ENCODE results near the gene CCT7.

CCT7 gene

GRCh38 chr2:73210019-73210418 lies 24.1 kb upstream of the CCT7 start:
- DNase-seq (ENCODE audit: insufficient read length, low spot score) (no peak), FAIRE-seq (no peak)
- TF ChIP-seq POLR2AphosphoS5 (IDR thresholded peaks at IDR 0.05; ENCODE audit: low read depth, low read length) (no peak), SPI1 (IDR thresholded peaks at IDR 0.05; ENCODE audit: low read depth, low read length) (no peak), PAX5 (IDR thresholded peaks at IDR 0.05; ENCODE audit: insufficient read depth, low read length, severe bottlenecking) (no peak), POLR2A (IDR thresholded peaks at IDR 0.05; ENCODE audit: low read depth, low read length) (no peak), POU2F2 (IDR thresholded peaks at IDR 0.05; ENCODE audit: low read depth, low read length) (no peak), TAF1 (IDR thresholded peaks at IDR 0.05; ENCODE audit: low read depth, low read length) (no peak)

GRCh38 chr2:73210696-73211095 lies 23.4 kb upstream of the CCT7 start:
- FAIRE-seq = no peak
- DNase-seq (ENCODE audit: insufficient read length, low spot score) = no peak
- TF ChIP-seq POLR2A (IDR thresholded peaks at IDR 0.05; ENCODE audit: low read depth, low read length) (no peak), SPI1 (IDR thresholded peaks at IDR 0.05; ENCODE audit: low read depth, low read length) (no peak), POLR2AphosphoS5 (IDR thresholded peaks at IDR 0.05; ENCODE audit: low read depth, low read length) (no peak), TAF1 (IDR thresholded peaks at IDR 0.05; ENCODE audit: low read depth, low read length) (no peak), POU2F2 (IDR thresholded peaks at IDR 0.05; ENCODE audit: low read depth, low read length) (no peak), PAX5 (IDR thresholded peaks at IDR 0.05; ENCODE audit: insufficient read depth, low read length, severe bottlenecking) (no peak)

- FAIRE-seq (no peak), DNase-seq (ENCODE audit: insufficient read length, low spot score) (no peak)
- TF ChIP-seq POU2F2 (IDR thresholded peaks at IDR 0.05; ENCODE audit: low read depth, low read length) = no peak
- no peak for TF ChIP-seq POLR2A (IDR thresholded peaks at IDR 0.05; ENCODE audit: low read depth, low read length)
- TF ChIP-seq SPI1 (IDR thresholded peaks at IDR 0.05; ENCODE audit: low read depth, low read length) = no peak
- TF ChIP-seq PAX5 (IDR thresholded peaks at IDR 0.05; ENCODE audit: insufficient read depth, low read length, severe bottlenecking) = no peak
- TF ChIP-seq TAF1 (IDR thresholded peaks at IDR 0.05; ENCODE audit: low read depth, low read length) = no peak
- no peak for TF ChIP-seq POLR2AphosphoS5 (IDR thresholded peaks at IDR 0.05; ENCODE audit: low read depth, low read length)
These were observed 22.0 kb upstream of the CCT7 start for GRCh38 chr2:73212098-73212447.

GRCh38 chr2:73212448-73213176 lies 21.5 kb upstream of the CCT7 start:
- DNase-seq (ENCODE audit: insufficient read length, low spot score) = peak; percentile 72
- FAIRE-seq = peak; percentile 85

GRCh38 chr2:73214120-73215035 lies 19.7 kb upstream of the CCT7 start, which contains the start of gene SMYD5:
Gene SMYD5 (plus strand): TSS chr2:73214245. CDS start chr2:73214267, 22 bp downstream.
- peak; percentile 89 for DNase-seq (ENCODE audit: insufficient read length, low spot score)
- FAIRE-seq = peak; percentile 94
- no peak for TF ChIP-seq PAX5 (IDR thresholded peaks at IDR 0.05; ENCODE audit: insufficient read depth, low read length, severe bottlenecking)
- TF ChIP-seq TAF1 (IDR thresholded peaks at IDR 0.05; ENCODE audit: low read depth, low read length) = peak; percentile 79
- no peak for TF ChIP-seq SPI1 (IDR thresholded peaks at IDR 0.05; ENCODE audit: low read depth, low read length)
- TF ChIP-seq POLR2A (IDR thresholded peaks at IDR 0.05; ENCODE audit: low read depth, low read length) = peak; percentile 64; the same call in 1 of the 2 replicates
- no peak for TF ChIP-seq POU2F2 (IDR thresholded peaks at IDR 0.05; ENCODE audit: low read depth, low read length)
- peak; percentile 74; the same call in 1 of the 2 replicates for TF ChIP-seq POLR2AphosphoS5 (IDR thresholded peaks at IDR 0.05; ENCODE audit: low read depth, low read length)

More at GRCh38 chr2:73212448-73213176, 21.5 kb upstream of the CCT7 start:
- TF ChIP-seq POU2F2 (IDR thresholded peaks at IDR 0.05; ENCODE audit: low read depth, low read length) (no peak), POLR2A (IDR thresholded peaks at IDR 0.05; ENCODE audit: low read depth, low read length) (no peak), SPI1 (IDR thresholded peaks at IDR 0.05; ENCODE audit: low read depth, low read length) (no peak), TAF1 (IDR thresholded peaks at IDR 0.05; ENCODE audit: low read depth, low read length) (no peak), POLR2AphosphoS5 (IDR thresholded peaks at IDR 0.05; ENCODE audit: low read depth, low read length) (no peak), PAX5 (IDR thresholded peaks at IDR 0.05; ENCODE audit: insufficient read depth, low read length, severe bottlenecking) (no peak)

- TF ChIP-seq POU2F2 (IDR thresholded peaks at IDR 0.05; ENCODE audit: low read depth, low read length) = no peak
- no peak for TF ChIP-seq POLR2AphosphoS5 (IDR thresholded peaks at IDR 0.05; ENCODE audit: low read depth, low read length)
- no peak for TF ChIP-seq POLR2A (IDR thresholded peaks at IDR 0.05; ENCODE audit: low read depth, low read length)
- TF ChIP-seq SPI1 (IDR thresholded peaks at IDR 0.05; ENCODE audit: low read depth, low read length) = no peak
- no peak for TF ChIP-seq PAX5 (IDR thresholded peaks at IDR 0.05; ENCODE audit: insufficient read depth, low read length, severe bottlenecking)
- no peak for TF ChIP-seq TAF1 (IDR thresholded peaks at IDR 0.05; ENCODE audit: low read depth, low read length)
- no peak for DNase-seq (ENCODE audit: insufficient read length, low spot score)
- no peak for FAIRE-seq
These were observed 18.9 kb upstream of the CCT7 start for GRCh38 chr2:73215254-73215653.

GRCh38 chr2:73217160-73217559 lies 16.9 kb upstream of the CCT7 start:
- no peak for FAIRE-seq

GRCh38 chr2:73217826-73218225 lies 16.3 kb upstream of the CCT7 start:
- no peak for DNase-seq (ENCODE audit: insufficient read length, low spot score)
- no peak for FAIRE-seq
- TF ChIP-seq TAF1 (IDR thresholded peaks at IDR 0.05; ENCODE audit: low read depth, low read length) (no peak), POLR2A (IDR thresholded peaks at IDR 0.05; ENCODE audit: low read depth, low read length) (no peak), PAX5 (IDR thresholded peaks at IDR 0.05; ENCODE audit: insufficient read depth, low read length, severe bottlenecking) (no peak), POU2F2 (IDR thresholded peaks at IDR 0.05; ENCODE audit: low read depth, low read length) (no peak), POLR2AphosphoS5 (IDR thresholded peaks at IDR 0.05; ENCODE audit: low read depth, low read length) (no peak), SPI1 (IDR thresholded peaks at IDR 0.05; ENCODE audit: low read depth, low read length) (no peak)

More at GRCh38 chr2:73217160-73217559, 16.9 kb upstream of the CCT7 start:
- no peak for DNase-seq (ENCODE audit: insufficient read length, low spot score)
- TF ChIP-seq POLR2AphosphoS5 (IDR thresholded peaks at IDR 0.05; ENCODE audit: low read depth, low read length) (no peak), POU2F2 (IDR thresholded peaks at IDR 0.05; ENCODE audit: low read depth, low read length) (no peak), SPI1 (IDR thresholded peaks at IDR 0.05; ENCODE audit: low read depth, low read length) (no peak), TAF1 (IDR thresholded peaks at IDR 0.05; ENCODE audit: low read depth, low read length) (no peak), POLR2A (IDR thresholded peaks at IDR 0.05; ENCODE audit: low read depth, low read length) (no peak), PAX5 (IDR thresholded peaks at IDR 0.05; ENCODE audit: insufficient read depth, low read length, severe bottlenecking) (no peak)

GRCh38 chr2:73218298-73218697 lies 15.8 kb upstream of the CCT7 start:
- FAIRE-seq (no peak), DNase-seq (ENCODE audit: insufficient read length, low spot score) (no peak)
- TF ChIP-seq PAX5 (IDR thresholded peaks at IDR 0.05; ENCODE audit: insufficient read depth, low read length, severe bottlenecking) = no peak
- TF ChIP-seq SPI1 (IDR thresholded peaks at IDR 0.05; ENCODE audit: low read depth, low read length) = no peak
- TF ChIP-seq POLR2AphosphoS5 (IDR thresholded peaks at IDR 0.05; ENCODE audit: low read depth, low read length) = no peak
- no peak for TF ChIP-seq TAF1 (IDR thresholded peaks at IDR 0.05; ENCODE audit: low read depth, low read length)

Measured in GM12891 (cell line).